Fibroblast of the aortic adventitia (primary cell): ENCODE data around the gene RXRA. TPM values are rescaled to one million over a fixed set of nuclear protein-coding genes. Genes with fewer than 3 reads are reported as not detected.

Experiments
- DNase-seq: peaks from one replicate; pipeline ENCODE4 v3.0.0-alpha.2; 2010; ENCODE audit warnings: low read depth
- H3K4me3 ChIP-seq: 2 replicates; pipeline ENCODE4 v1.5.1; 2011; ENCODE audit warnings: low read depth, mild to moderate bottlenecking, control low read depth, low read length, moderate library complexity
- total RNA-seq: library from RNA; depleted of rRNA; stranded (reverse); fragments of >200 nt; gene quantifications from 2 replicates; pipeline ENCODE4 v1.2.3, GENCODE V29; 2012; ENCODE audit warnings: low replicate concordance
- TF ChIP-seq, protein P1 (sequence below): IDR thresholded peaks from 2 replicates; pipeline ENCODE4 v1.5.1; 2011; ENCODE audit warnings: mild to moderate bottlenecking, low read length, control low read depth, inconsistent platforms; ENCODE audit not compliant: insufficient read depth

Gene RXRA
- total RNA-seq, 1 donor = 20.9 TPM

DNA sequence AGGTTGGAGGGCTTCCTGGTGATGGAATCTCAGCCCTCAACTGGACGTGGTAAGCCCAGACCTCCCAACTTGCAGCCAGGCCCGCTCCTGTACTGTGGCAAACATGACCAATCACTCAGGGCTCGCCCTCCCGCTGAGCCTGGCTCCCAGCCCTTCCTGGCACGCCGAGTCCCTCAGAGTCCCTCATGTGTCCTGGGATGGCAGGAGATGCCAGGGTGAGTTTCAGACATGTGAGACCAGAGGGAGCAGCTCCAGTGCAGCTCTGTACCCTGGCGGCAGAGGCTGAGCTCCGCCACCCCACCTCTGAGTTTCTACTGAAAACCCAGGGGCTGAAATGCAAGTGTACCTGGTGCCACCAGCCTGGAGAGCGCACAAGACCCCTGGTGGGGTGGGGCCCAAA, 42.0 kb upstream of the RXRA start:
- TF ChIP-seq, protein P1, sequence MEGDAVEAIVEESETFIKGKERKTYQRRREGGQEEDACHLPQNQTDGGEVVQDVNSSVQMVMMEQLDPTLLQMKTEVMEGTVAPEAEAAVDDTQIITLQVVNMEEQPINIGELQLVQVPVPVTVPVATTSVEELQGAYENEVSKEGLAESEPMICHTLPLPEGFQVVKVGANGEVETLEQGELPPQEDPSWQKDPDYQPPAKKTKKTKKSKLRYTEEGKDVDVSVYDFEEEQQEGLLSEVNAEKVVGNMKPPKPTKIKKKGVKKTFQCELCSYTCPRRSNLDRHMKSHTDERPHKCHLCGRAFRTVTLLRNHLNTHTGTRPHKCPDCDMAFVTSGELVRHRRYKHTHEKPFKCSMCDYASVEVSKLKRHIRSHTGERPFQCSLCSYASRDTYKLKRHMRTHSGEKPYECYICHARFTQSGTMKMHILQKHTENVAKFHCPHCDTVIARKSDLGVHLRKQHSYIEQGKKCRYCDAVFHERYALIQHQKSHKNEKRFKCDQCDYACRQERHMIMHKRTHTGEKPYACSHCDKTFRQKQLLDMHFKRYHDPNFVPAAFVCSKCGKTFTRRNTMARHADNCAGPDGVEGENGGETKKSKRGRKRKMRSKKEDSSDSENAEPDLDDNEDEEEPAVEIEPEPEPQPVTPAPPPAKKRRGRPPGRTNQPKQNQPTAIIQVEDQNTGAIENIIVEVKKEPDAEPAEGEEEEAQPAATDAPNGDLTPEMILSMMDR = no peak

DNA sequence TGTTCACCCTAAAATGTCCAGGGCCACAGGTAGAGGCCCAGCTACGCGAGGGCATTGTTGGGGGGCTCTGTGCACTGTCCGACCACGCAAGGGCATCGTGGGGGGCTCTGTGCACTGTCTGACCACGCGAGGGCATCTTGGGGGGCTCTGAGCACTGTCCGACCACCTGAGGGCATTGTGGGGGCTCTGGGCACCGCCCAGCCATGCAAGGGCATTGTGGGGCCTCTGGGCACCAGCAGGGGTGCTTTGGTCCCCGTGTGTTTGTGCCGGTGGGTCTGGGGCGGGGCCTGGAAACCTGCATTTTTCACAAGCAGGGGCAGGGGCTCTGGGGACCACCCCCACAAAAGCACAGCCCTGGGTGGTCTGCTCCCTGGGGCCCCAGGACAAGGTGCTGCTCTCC, 41.5 kb upstream of the RXRA start:
- DNase-seq = no peak
- TF ChIP-seq, protein P1 = no peak
- no peak overlapping the region for H3K4me3 ChIP-seq

More for the DNA sequence above, 42.0 kb upstream of the RXRA start:
- H3K4me3 ChIP-seq = no peak overlapping the region
- no peak for DNase-seq

DNA sequence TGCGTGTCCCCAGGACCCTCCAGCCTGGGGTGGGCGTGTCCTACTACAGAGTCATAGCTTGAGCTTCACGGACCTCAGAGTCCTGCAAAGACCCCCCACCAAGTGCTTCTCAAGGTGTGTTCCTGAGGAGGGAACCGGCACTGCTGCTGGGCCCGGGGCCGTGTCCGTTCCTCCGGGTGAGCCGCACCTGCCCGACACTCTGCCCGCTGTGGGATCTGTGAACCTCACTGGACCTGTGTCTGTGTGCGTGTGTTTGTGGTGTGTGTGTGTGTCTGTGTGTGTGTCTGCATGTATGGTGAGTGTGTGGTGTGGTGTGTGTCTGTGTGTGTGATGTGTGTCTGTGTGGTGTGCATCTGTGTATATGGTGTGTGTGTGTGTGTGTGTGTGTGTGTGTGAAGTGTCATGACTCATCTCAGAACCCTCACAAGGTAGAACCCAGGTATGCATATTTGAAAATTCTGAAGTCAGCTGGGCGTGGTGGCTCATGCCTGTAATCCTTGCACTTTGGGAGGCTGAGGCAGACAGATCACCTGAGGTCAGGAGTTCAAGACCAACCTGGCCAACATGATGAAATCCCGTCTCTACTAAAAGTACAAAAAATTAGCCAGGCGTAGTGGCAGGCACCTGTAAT, 40.9 kb upstream of the RXRA start:
- no peak for DNase-seq
- TF ChIP-seq, protein P1 = no peak
- no peak overlapping the region for H3K4me3 ChIP-seq

DNA sequence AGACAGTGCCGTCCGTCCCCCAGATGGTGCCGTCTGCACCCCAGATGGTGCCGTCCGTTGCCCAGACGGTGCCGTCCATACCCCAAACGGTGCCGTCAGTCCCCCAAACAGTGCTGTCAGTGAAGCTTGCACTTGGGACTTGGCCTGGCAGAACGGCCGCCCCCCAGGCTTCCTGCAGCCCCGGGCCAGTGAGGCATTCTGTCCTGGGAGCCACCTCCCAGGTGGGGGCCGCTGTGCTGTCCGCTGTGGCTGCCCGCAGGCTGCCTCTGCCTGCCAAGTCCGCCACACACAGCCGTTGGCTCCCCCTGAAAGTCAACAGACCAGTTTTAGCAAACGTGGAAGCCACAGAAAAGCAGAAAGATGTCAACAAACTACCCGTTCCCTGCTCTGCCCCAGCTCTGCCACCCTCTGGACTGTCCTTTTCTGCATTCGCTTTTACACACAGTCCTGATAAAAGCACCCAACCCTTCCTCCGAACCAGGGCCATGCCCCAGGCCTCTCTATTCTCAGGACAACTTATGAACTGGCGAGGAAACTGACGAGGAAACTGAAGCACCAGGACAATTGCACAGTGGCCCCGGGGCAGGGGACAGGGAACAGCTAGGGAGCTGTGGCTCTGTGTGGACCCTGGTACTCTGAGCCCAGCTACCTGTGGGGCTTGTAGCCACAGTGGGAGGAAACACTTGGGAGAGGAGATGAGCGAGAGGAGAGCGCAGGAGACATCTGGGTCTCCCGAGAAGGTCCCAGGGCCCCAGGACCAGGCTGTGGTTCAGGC, 39.6 kb upstream of the RXRA start:
- TF ChIP-seq, protein P1 = no peak
- DNase-seq = no peak
- H3K4me3 ChIP-seq = no peak overlapping the region

DNA sequence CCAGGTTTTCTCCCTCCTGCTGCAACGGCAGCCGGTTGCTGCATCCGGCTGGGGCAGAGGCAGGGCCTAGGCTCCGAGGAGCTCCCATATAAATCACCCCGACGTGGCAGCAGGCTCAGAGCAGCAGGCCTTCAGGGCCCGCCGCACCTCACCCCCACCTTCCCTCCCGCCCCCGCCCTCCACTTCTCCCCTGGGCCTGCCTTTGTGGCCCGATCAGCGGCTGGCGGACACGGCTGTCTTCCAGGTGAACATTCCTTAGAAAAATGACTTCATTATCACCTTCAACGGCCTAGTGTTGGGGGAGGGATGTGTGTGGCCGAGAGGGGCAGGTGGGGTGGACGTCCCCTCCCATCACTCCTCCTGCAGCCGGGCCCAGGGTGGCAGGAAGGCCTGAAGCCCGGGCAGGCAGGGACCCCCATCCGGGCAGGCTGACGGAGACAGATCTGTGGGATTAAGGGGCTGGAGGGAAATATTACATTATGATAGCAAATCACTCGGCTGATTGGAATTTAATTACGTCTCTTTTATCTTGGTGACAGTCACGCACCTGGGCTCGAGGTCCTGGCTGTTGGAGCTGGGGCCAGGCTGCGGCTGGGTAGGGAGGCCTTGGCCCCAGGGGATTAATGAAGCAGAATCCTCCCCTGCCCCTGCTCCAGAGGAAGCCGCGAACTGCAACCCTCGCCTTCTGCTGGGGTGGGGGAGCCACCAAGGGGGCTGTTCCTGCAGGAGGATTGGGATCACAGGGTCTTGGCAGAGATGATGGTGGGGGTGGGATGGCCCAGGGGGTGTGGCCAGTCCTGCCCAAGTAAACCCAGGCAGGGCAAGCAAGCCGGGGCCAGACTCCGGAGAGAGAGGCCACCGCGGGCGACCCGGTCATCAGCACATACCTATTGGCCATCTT, 38.4 kb upstream of the RXRA start:
- TF ChIP-seq, protein P1 = no peak
- H3K4me3 ChIP-seq = no peak overlapping the region
- DNase-seq = no peak

DNA sequence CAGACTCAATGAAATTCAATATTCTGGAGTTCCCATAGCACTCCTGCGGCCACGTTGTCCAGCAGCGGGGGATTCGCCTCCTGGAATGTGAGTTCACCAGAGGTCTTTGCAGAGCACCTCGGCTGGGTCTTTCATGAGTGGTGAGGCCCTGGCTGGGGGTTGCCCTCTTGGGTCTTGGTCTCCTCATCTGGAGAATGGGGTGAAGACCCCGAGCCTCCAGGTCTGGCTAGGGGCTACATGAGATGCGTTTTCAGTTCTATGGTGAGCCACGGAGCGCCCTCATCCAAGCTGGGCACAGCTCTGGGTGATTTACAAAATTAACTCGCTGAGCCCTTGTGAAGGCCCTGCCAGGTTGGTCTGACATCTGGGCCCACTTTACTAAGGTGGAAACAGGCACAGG, 37.5 kb upstream of the RXRA start:
- no peak for DNase-seq
- TF ChIP-seq, protein P1 = no peak
- no peak overlapping the region for H3K4me3 ChIP-seq
